ENCODE results near the gene ITM2B. TPM values are rescaled to one million over a fixed set of nuclear protein-coding genes. Genes with fewer than 3 reads are reported as not detected.

The ITM2B gene
- polyA plus RNA-seq, 1 donor from 2014 or later = 538 TPM

DNA sequence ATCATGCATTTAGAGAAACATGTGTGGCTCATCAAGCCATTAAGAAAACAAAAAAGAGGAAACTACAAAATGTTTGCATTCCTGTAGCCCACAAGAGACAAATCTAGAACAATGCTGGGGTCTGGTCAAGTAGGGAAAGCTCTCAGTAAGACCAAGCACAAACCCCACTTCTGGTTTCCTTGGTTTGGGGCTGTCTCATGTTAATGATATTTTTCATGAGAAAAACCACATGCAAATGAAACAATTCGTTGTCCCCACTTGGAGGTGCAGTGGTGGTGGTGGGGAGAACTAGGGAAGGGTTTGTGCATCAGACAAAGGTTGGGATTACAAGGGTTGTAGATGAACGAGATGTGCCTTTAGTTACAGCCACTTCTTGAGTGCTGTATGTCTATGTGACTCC lies 63.5 kb downstream of the ITM2B start:
- H3K27ac Mint-ChIP-seq = no peak overlapping the region
- H3K27me3 Mint-ChIP-seq = peaks cover 2% of the 10 kb centered on the region
- no peak overlapping the region for H3K4me3 Mint-ChIP-seq

DNA sequence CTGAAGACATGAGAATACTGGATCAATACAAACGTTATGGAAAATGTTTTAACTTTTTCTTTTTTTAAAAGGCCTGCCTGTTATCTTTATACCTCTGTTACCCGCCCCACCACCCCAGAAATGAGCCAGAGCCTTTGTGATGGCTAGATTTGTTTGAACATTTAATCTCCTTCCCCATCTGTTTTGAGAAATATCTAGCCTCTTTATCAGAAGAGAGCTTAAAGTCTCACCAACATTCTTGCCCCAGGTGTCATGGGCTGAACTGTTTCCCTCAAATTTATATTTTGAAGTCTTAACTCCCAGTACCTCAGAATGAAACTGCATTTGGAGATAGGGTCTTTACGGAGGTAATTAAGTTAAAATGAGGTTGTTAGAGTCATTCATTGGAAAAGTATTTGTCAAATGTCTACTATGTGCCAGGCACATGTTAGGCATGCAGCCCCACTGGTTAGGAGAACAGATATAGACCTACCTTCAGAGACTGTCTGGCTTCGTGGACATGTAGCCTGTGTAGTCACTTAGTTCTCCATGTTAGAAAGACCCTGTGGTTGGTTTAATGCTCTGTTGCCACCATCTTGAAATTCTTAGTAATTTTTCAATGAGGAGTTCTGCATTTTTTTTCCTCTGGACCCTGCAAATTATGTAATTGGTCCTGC lies 64.3 kb downstream of the ITM2B start:
- H3K4me3 Mint-ChIP-seq = peak overlapping the region in 1 of 4 donors; percentile 24
- H3K9me3 Mint-ChIP-seq = peaks cover 0 to 3% (median 0%) of the 10 kb centered on the region in 3 donors
- H3K27me3 Mint-ChIP-seq = peaks cover 2% of the 10 kb centered on the region
- H3K36me3 Mint-ChIP-seq = peaks cover 3% of the 10 kb centered on the region
- peaks cover 6 to 10% (median 9%) of the 10 kb centered on the region in 3 donors for H3K4me1 Mint-ChIP-seq
- no peak overlapping the region for H3K27ac Mint-ChIP-seq

More for the DNA sequence above, 63.5 kb downstream of the ITM2B start:
- Mint-ChIP-seq H3K4me1 (peaks cover 6 to 10% (median 9%) of the 10 kb centered on the region in 3 donors), H3K9me3 (peaks cover 0 to 3% (median 0%) of the 10 kb centered on the region in 3 donors), H3K36me3 (peaks cover 3% of the 10 kb centered on the region)

DNA sequence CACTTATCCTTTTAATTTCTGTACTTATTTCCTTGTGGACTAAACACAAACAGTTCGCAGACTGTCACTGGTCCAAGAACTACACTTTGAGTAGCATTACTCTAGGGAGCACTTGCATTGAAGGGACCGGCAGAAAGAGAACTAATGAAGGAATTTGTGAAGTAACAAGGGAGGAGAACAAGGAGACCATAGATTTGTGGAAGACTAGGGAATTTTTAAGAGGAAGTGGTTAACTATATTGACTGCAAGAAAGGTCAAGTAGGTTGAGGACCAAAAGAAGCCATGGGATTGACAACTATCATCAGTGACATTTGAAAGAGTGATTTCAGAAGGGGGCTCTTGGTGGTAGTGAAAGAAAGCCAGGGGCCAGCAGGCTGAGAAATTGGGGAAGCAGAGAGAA lies 66.6 kb downstream of the ITM2B start:
- H3K9me3 Mint-ChIP-seq = peaks cover 0 to 4% (median under 1%) of the 10 kb centered on the region in 3 donors
- peaks cover 12 to 19% (median 16%) of the 10 kb centered on the region in 3 donors for H3K4me1 Mint-ChIP-seq
- no peaks in the 10 kb centered on the region for H3K27me3 Mint-ChIP-seq
- peak overlapping the region in 1 of 4 donors; percentile 72 for H3K4me3 Mint-ChIP-seq
- H3K27ac Mint-ChIP-seq = peak overlapping the region in 1 of 3 donors; percentile 67
- H3K36me3 Mint-ChIP-seq = peaks cover 7% of the 10 kb centered on the region

DNA sequence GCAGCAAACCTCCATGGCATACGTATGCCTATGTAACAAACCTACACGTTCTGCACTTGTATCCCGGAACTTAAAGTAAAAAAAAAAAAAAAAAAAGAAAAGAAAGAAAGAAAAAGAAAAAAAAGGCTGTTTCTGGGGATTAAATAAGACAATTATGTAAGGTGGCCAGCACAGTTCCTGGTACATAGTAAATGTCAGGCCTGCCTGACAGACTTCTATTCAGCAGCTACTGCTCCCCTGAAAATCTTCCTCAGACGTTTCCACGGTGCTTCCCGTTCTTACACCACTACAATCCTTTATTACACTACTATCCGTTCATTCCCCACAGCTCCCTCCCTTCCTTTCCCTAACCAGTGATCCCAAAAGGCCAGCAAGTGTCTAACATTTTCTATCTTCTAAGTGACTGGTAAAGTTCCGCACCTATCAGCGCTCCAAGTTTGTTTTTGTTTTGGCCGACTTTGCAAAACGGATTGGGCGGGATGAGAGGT lies 69.9 kb downstream of the ITM2B start:
- H3K27me3 Mint-ChIP-seq = no peaks in the 10 kb centered on the region
- peaks cover 2 to 7% (median 3%) of the 10 kb centered on the region in 3 donors for H3K9me3 Mint-ChIP-seq
- H3K4me1 Mint-ChIP-seq = peaks cover 18 to 22% (median 18%) of the 10 kb centered on the region in 3 donors
- peak overlapping the region; percentile 95 to 100 (median 98) for H3K4me3 Mint-ChIP-seq
- H3K36me3 Mint-ChIP-seq = peaks cover 11% of the 10 kb centered on the region
- peak overlapping the region; percentile 99 to 100 (median 100) for H3K27ac Mint-ChIP-seq

DNA sequence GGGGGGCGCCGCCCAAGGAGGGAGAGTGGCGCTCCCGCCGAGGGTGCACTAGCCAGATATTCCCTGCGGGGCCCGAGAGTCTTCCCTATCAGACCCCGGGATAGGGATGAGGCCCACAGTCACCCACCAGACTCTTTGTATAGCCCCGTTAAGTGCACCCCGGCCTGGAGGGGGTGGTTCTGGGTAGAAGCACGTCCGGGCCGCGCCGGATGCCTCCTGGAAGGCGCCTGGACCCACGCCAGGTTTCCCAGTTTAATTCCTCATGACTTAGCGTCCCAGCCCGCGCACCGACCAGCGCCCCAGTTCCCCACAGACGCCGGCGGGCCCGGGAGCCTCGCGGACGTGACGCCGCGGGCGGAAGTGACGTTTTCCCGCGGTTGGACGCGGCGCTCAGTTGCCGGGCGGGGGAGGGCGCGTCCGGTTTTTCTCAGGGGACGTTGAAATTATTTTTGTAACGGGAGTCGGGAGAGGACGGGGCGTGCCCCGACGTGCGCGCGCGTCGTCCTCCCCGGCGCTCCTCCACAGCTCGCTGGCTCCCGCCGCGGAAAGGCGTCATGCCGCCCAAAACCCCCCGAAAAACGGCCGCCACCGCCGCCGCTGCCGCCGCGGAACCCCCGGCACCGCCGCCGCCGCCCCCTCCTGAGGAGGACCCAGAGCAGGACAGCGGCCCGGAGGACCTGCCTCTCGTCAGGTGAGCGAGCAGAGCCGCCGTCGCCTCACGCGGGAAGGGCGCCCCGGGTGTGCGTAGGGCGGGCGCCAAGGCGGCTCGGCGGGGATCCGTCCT lies 70.5 kb downstream of the ITM2B start, which contains the start of gene RB1:
Gene RB1 (plus strand): TSS at position 393 of the 784 bp plus-strand sequence. CDS start 162 bp downstream, at position 555.
- peaks cover 18 to 22% (median 20%) of the 10 kb centered on the region in 3 donors for H3K4me1 Mint-ChIP-seq
- H3K27ac Mint-ChIP-seq = peak within 1 kb of the TSS; percentile 99 to 100 (median 100)
- no peaks in the 10 kb centered on the region for H3K27me3 Mint-ChIP-seq
- peak within 1 kb of the TSS; percentile 95 to 100 (median 98) for H3K4me3 Mint-ChIP-seq
- H3K9me3 Mint-ChIP-seq = peaks cover 2 to 7% (median 3%) of the 10 kb centered on the region in 3 donors
- peaks cover 11% of the 10 kb centered on the region for H3K36me3 Mint-ChIP-seq

DNA sequence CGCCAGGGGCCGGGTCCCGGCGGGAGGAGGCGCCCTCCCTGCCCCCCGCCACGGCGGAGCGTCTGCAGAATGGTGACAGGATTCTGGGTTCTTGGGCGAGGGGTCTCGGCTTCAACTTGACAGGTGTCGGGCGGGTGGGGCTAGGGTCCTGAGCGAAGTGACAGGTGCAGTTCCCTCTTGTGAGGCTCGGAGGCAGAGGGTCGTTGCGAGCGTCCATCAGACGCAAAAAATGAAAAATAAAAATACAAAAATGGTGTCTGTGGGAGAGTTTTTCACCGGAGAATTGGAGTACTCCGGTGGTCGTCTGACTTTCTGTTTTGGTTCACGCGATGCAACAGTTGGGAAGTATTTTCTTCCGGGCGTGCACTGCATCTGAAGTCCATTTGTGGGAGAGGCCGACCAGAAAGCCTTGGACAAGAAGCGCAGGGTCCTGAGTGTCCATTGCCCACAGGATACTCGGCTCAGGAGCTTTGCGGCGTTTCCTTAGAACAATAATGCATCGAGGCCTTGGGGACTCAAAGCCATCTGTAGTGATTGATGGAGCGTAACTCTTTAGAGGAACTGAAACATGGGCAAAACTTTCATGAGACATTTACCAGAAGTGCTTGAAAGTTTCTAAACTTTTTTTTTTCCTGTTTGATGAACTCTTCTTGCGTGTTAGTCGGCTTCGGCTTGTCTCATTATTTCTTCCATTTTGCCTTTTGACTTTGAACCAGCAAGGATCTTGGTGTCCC lies 71.3 kb downstream of the ITM2B start:
- no peaks in the 10 kb centered on the region for H3K27me3 Mint-ChIP-seq
- H3K4me1 Mint-ChIP-seq = peaks cover 21 to 26% (median 22%) of the 10 kb centered on the region in 3 donors
- H3K9me3 Mint-ChIP-seq = peaks cover 2 to 7% (median 3%) of the 10 kb centered on the region in 3 donors
- peaks cover 11% of the 10 kb centered on the region for H3K36me3 Mint-ChIP-seq
- peak overlapping the region; percentile 99 to 100 (median 100) for H3K27ac Mint-ChIP-seq
- peak overlapping the region; percentile 95 to 100 (median 98) for H3K4me3 Mint-ChIP-seq

DNA sequence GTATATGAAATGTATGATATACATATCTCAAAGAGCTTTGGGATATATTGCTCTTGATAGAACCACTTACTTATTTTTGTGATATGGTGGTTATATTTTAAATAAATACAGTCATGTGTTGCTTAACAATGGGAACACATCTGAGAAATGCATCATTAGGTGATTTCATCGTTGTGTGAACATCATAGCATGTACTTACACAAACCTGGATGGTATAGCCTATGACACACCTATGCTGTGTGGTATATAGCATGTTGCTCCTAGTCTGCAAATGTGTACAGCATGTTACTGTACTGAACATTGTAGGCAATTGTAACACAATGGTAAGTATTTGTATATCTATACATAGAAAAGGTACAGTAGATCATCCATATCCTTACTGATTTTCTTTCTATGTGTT lies 78.2 kb downstream of the ITM2B start:
- H3K4me3 Mint-ChIP-seq = no peak overlapping the region
- H3K36me3 Mint-ChIP-seq = peaks cover 27% of the 10 kb centered on the region
- H3K27me3 Mint-ChIP-seq = no peaks in the 10 kb centered on the region
- H3K4me1 Mint-ChIP-seq = peaks cover 27 to 40% (median 31%) of the 10 kb centered on the region in 3 donors
- H3K27ac Mint-ChIP-seq = no peak overlapping the region
- H3K9me3 Mint-ChIP-seq = no peaks in the 10 kb centered on the region

DNA sequence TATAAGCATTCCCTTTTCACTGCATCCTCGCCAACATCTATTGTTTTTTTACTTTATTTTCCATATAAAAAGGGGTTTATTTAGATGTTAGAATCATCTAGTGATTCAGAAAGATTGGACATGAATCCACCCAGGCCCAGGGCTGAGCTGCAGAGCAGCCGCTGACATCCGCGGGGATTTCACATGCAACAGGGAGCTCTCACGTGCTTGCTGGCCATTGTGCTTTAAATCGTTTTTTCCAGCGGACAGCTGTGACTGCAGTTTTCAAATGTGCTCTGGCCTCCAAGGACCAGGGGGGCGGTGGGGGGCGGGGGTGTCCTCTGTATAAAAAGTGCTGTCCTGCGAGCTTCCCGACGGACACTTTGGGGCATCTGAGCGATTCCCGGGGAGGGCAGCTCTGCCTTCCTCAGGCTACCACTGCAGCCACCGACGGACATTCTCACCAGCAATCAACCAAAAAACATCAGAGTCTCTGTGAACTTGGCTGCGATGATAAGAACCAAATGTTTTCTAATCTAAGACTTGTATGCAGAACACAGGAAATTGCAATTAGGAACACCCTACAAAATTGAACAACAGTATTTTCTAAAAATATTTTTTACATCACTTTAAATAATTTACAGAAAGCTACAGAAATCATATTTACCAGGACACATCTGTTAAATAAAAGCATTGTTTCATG lies 83.1 kb downstream of the ITM2B start:
- H3K4me3 Mint-ChIP-seq = no peak overlapping the region
- peak overlapping the region in 1 of 3 donors; percentile 77 for H3K27ac Mint-ChIP-seq
- peaks cover 15 to 34% (median 23%) of the 10 kb centered on the region in 3 donors for H3K4me1 Mint-ChIP-seq
- H3K27me3 Mint-ChIP-seq = peaks cover 4% of the 10 kb centered on the region
- no peaks in the 10 kb centered on the region for H3K9me3 Mint-ChIP-seq
- peaks cover 25% of the 10 kb centered on the region for H3K36me3 Mint-ChIP-seq

DNA sequence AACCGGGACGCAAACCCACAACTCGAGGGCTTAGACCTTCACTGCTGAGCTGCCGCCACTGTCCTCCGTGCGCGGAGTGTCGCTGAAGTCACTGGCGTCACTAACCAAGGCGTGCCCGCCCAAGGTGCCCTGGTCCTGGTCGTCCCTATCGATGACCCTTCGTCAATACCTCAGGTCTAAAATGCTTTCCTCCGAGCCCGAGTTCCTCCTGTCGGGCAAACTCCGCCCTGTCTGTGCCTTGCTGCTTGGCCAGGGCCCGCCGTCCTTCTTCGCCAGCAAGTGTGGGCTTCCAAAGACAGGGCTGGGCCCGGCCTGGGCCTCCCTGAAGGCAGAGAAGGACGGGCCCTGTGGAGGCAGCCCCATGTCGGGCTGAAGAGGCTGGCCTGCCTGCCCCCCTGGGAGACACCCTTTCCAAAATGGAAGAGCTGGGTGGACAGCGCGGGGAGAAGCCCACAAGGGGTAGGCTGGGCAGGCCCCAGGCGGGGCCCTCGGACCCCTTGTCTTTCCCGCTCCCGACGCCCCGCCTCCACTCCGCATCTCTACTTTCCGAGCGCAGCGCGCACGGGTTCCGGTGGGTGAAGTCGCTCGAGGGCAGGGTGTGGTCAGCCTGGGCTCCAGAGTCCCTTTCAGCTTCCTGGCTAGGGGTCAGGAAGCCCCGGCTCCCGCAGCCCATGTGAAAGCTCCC lies 84.0 kb downstream of the ITM2B start:
- H3K27ac Mint-ChIP-seq = peak overlapping the region in 1 of 3 donors; percentile 77
- H3K36me3 Mint-ChIP-seq = peaks cover 25% of the 10 kb centered on the region
- H3K4me3 Mint-ChIP-seq = peak overlapping the region in 2 of 4 donors; percentile 12 to 34
- H3K4me1 Mint-ChIP-seq = peaks cover 17 to 31% (median 21%) of the 10 kb centered on the region in 3 donors
- peaks cover 0 to 2% (median 2%) of the 10 kb centered on the region in 3 donors for H3K9me3 Mint-ChIP-seq
- peaks cover 6% of the 10 kb centered on the region for H3K27me3 Mint-ChIP-seq

DNA sequence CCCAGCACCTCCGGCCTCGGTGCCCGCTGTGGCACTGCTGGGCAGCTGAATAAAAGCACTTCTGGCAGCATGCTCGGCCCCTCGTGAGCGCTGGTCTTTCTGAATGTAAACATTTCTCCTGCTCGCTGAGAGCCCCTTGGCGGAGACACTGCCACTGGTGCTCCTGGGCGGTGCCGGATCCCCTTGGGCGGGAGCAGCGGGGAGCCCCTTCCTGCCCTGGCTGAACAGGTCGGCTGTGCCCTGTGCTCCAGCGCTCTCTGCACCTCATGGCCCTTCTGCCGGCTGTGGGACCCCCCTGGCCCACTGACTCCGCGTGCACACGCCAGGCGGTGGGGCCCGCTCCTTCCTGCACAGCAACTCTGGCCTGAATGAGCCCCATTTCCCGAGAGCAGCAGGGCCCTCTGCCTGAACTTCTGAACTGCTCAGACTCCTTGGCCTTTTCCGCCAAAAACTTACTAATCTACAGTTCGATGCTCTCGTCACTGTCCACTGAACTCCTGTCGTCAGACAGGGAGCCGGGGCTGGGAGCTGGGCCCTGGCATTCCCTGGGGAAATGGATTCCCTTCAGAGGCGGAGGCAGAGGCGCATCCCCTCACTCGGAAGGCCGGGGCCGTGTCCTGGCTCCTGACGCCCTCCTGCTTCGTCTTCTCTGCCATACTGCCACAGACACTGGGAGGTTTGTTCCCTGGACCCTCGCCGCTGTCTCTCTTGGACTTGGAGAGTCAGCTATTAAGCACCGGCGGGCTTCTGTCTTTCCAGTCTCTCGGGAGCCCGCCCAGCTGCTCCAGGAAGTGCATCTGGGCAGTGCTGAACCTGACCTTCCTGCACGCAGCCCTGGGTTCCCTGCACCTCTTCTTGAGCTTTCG lies 84.7 kb downstream of the ITM2B start:
- peak overlapping the region; percentile 32 to 63 (median 35) for H3K27ac Mint-ChIP-seq
- peaks cover 0 to 10% (median 7%) of the 10 kb centered on the region in 3 donors for H3K9me3 Mint-ChIP-seq
- H3K36me3 Mint-ChIP-seq = peaks cover 30% of the 10 kb centered on the region
- peaks cover 6% of the 10 kb centered on the region for H3K27me3 Mint-ChIP-seq
- H3K4me3 Mint-ChIP-seq = peak overlapping the region; percentile 12 to 90 (median 84)
- H3K4me1 Mint-ChIP-seq = peaks cover 16 to 23% (median 17%) of the 10 kb centered on the region in 3 donors

DNA sequence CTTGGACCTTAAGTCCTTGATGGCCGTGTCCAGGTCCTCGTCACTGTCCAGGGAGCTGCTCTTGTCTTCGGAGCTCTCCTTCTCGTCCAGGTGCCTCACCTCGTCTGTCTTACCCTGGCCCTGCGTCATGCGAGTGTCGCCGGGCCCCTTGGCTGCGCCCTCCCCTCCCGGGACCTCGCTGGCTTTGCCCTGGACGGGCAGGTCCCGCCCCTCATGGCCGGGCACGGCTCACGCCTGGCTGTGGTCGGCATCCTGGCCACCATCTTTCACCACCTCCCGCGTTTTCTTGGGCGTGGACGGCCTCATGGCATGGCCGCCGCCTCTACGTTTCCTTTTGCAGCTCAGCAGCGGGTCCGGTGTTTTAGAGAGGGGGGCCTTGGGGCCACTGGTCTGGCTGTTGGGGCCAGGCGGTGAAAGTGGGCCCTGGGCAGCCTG lies 85.4 kb downstream of the ITM2B start:
- Mint-ChIP-seq H3K4me1 (peaks cover 11 to 20% (median 18%) of the 10 kb centered on the region in 3 donors), H3K36me3 (peaks cover 30% of the 10 kb centered on the region)

DNA sequence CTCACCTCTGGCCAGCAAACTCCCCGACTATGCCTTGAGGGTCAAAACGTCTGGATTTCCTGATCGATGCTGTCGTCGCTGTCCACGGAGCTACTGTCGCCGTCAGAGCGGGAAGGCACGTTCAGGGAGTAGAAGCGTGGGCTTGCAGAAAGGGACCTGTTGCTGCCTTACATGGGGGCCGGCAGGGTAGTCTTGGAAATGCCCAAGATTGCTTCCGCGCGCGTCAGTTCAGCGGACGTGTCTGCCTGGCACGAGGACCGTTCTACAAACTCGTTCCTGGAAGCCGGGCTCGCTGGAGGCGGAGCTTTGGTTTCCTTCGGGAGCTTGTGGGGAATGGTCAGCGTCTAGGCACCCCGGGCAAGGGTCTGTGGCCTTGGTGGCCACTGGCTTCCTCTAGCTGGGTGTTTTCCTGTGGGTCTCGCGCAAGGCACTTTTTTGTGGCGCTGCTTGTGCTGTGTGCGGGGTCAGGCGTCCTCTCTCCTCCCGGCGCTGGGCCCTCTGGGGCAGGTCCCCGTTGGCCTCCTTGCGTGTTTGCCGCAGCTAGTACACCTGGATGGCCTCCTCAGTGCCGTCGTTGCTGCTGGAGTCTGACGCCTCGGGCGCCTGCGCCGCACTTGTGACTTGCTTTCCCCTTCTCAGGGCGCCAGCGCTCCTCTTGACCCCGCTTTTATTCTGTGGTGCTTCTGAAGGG lies 86.0 kb downstream of the ITM2B start:
- peaks cover 28% of the 10 kb centered on the region for H3K36me3 Mint-ChIP-seq
- peaks cover 10 to 20% (median 18%) of the 10 kb centered on the region in 3 donors for H3K4me1 Mint-ChIP-seq
- peak overlapping the region in 1 of 3 donors; percentile 64 for H3K27ac Mint-ChIP-seq
- peaks cover 6% of the 10 kb centered on the region for H3K27me3 Mint-ChIP-seq
- peaks cover 0 to 17% (median 11%) of the 10 kb centered on the region in 3 donors for H3K9me3 Mint-ChIP-seq
- H3K4me3 Mint-ChIP-seq = peak overlapping the region; percentile 49 to 90 (median 85)

More for the DNA sequence above, 85.4 kb downstream of the ITM2B start:
- H3K9me3 Mint-ChIP-seq = peaks cover 0 to 17% (median 10%) of the 10 kb centered on the region in 3 donors
- peak overlapping the region; percentile 12 to 90 (median 85) for H3K4me3 Mint-ChIP-seq
- H3K27me3 Mint-ChIP-seq = peaks cover 6% of the 10 kb centered on the region
- H3K27ac Mint-ChIP-seq = peak overlapping the region in 1 of 3 donors; percentile 32
